CD14-positive monocyte (primary cell): Measurements from ENCODE around the gene EPB41L2. TPM values are rescaled to one million over a fixed set of nuclear protein-coding genes. Genes with fewer than 3 reads are reported as not detected.

Experiments
- DNase-seq, 3 donors: peaks; one replicate each; pipeline ENCODE4 v3.0.0-alpha.2; 2011 to 2022
- H2AFZ ChIP-seq: 2 replicates; pipeline ENCODE4 v1.6.0; 2012; ENCODE audit warnings: mild to moderate bottlenecking, low read depth, low read length, inconsistent platforms; ENCODE audit not compliant: insufficient read depth, poor library complexity, severe bottlenecking
- H3K27ac ChIP-seq, 2 donors: 1 replicate in 1 of 2; 2 replicates in 1 of 2; pipeline ENCODE4 v1.5.1; 2012 to 2013; ENCODE audit warnings: low read length in 2 of 2, control low read depth in 1 of 2, inconsistent platforms in 1 of 2, low read depth in 1 of 2, mild to moderate bottlenecking in 1 of 2
- H3K27me3 ChIP-seq, 2 donors: one replicate each; pipeline versions ENCODE4 v1.6.0 to v1.6.1; 2011 to 2013; ENCODE audit warnings: low read length in 2 of 2; ENCODE audit not compliant: control insufficient read depth in 2 of 2, insufficient read depth in 2 of 2
- H3K36me3 ChIP-seq, 2 donors: replicated peaks in 1 of 2; 1 replicate in 1 of 2; 2 replicates in 1 of 2; pipeline versions ENCODE4 v1.5.1 to v1.6.1; 2012 to 2013; ENCODE audit warnings: low read length in 2 of 2, control low read depth in 1 of 2, inconsistent platforms in 1 of 2, mild to moderate bottlenecking in 1 of 2; ENCODE audit not compliant: insufficient read depth in 2 of 2, control insufficient read depth in 1 of 2
- H3K4me1 ChIP-seq, 2 donors: 1 replicate in 1 of 2; 2 replicates in 1 of 2; pipeline versions ENCODE4 v1.5.1 to v1.6.1; 2012 to 2013; ENCODE audit warnings: low read length in 2 of 2, control low read depth in 1 of 2, inconsistent platforms in 1 of 2, mild to moderate bottlenecking in 1 of 2, moderate library complexity in 1 of 2; ENCODE audit not compliant: insufficient read depth in 2 of 2, control insufficient read depth in 1 of 2
- H3K4me2 ChIP-seq: replicated peaks from 2 replicates; pipeline ENCODE3; 2012; ENCODE audit warnings: low read length, moderate library complexity, mild to moderate bottlenecking; ENCODE audit not compliant: poor library complexity, severe bottlenecking; ENCODE audit errors: extremely low read depth
- H3K4me3 ChIP-seq, 3 experiments: fragments of 200-600 bp in 1 of 3; sonication (generic) in 1 of 3; replicated peaks in 1 of 3; 1 replicate in 2 of 3; 2 replicates in 1 of 3; pipeline ENCODE4 v1.5.1; 2011 to 2013; ENCODE audit warnings: low read length in 3 of 3, mild to moderate bottlenecking in 3 of 3, control low read depth in 2 of 3, low read depth in 2 of 3, inconsistent platforms in 1 of 3, moderate library complexity in 1 of 3
- H3K79me2 ChIP-seq: 2 replicates; pipeline ENCODE4 v1.6.0; 2012; ENCODE audit warnings: mild to moderate bottlenecking, control low read depth, inconsistent platforms, low read length, moderate library complexity; ENCODE audit not compliant: insufficient read depth
- H3K9ac ChIP-seq: 2 replicates; pipeline ENCODE4 v1.6.0; 2017; ENCODE audit warnings: low read length, mild to moderate bottlenecking; ENCODE audit not compliant: insufficient read depth, poor library complexity, severe bottlenecking
- H3K9me3 ChIP-seq, 2 donors: replicated peaks in 1 of 2; 1 replicate in 1 of 2; 2 replicates in 1 of 2; pipeline versions ENCODE4 v1.5.1 to v1.6.1; 2012 to 2013; ENCODE audit warnings: low read length in 2 of 2, control low read depth in 1 of 2; ENCODE audit not compliant: control insufficient read depth in 1 of 2, insufficient read depth in 1 of 2
- H4K20me1 ChIP-seq: 2 replicates; pipeline ENCODE4 v1.6.0; 2012; ENCODE audit warnings: mild to moderate bottlenecking, low read length, control low read depth, moderate library complexity; ENCODE audit not compliant: insufficient read depth
- H3K27ac Mint-ChIP-seq, 7 donors: one replicate each; pipeline ENCODE4 v1.8.0; 2020; ENCODE audit warnings: mild to moderate bottlenecking in 7 of 7, mixed read lengths in 7 of 7, moderate library complexity in 6 of 7, inconsistent platforms in 2 of 7
- H3K27me3 Mint-ChIP-seq, 3 donors: one replicate each; pipeline ENCODE4 v1.8.0; 2021 to 2022; ENCODE audit warnings: low read depth in 3 of 3, mild to moderate bottlenecking in 3 of 3, mixed read lengths in 3 of 3, moderate library complexity in 3 of 3, inconsistent platforms in 1 of 3
- H3K36me3 Mint-ChIP-seq, 2 donors: one replicate each; pipeline ENCODE4 v1.8.0; 2020; ENCODE audit warnings: mixed read lengths in 2 of 2, inconsistent platforms in 1 of 2, mild to moderate bottlenecking in 1 of 2
- H3K4me1 Mint-ChIP-seq: one replicate; pipeline ENCODE4 v1.8.0; 2020; ENCODE audit warnings: mild to moderate bottlenecking, mixed read lengths
- H3K4me3 Mint-ChIP-seq, 2 donors: one replicate each; pipeline ENCODE4 v1.8.0; 2020; ENCODE audit warnings: mild to moderate bottlenecking in 2 of 2, mixed read lengths in 2 of 2, moderate library complexity in 1 of 2
- H3K9me3 Mint-ChIP-seq, 7 donors: one replicate each; pipeline ENCODE4 v1.8.0; 2020 to 2022; ENCODE audit warnings: mixed read lengths in 7 of 7, mild to moderate bottlenecking in 6 of 7, moderate library complexity in 6 of 7, inconsistent platforms in 2 of 7
- WGBS: methylation state at CpG from one replicate; pipeline ENCODE4 v1.1.5; 2013; ENCODE audit warnings: missing lambda C conversion rate; ENCODE audit not compliant: insufficient coverage; 5-methylcytosine and 5-hydroxymethylcytosine counted together
- intact Hi-C, 2 donors: fragments of 100-400 bp; cut with micrococcal nuclease; formaldehyde crosslinking; loops; one replicate each; pipeline versions ENCODE4 v1.15.0 to v1.15.1; 2023
- polyA plus RNA-seq, 3 donors: library from polyadenylated mRNA; depleted of rRNA in 1 of 3; unstranded in 2 of 3; stranded (reverse) in 1 of 3; fragments of 300-500 nt in 2 of 3; fragments of >200 nt in 1 of 3; fragmentation: Illumina TruSeq in 2 of 3; gene quantifications; 1 replicate in 2 of 3; 2 replicates in 1 of 3; pipeline ENCODE4 v1.2.3, GENCODE V29; 2012 to 2021
- TF ChIP-seq, protein P1 (sequence below): fragments of 200-600 bp; IDR thresholded peaks from one replicate; pipeline ENCODE4 v1.8.0; 2022; ENCODE audit warnings: antibody characterized with exemption, mild to moderate bottlenecking

Gene EPB41L2
- polyA plus RNA-seq, 3 donors: 3.4 to 7.2 (median 4.6) TPM

DNA sequence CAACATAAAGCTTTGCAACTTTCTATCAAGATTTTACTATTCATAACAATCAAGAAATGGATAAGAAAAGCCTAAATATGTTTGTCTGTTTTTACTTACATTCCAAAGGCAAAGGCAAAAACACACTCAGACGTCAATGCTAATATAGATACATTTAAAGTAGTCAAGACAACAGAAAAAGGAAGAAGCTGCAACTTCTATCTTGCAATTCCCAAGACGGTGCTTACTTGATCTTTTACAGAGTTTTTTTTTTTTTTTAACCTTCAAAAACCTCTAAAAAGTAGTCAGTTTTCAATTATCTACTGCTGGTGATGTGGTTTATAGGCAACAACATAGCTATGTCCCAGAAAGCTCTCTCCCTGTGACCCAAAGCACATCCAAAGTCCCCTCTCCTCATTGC lies 58.1 kb downstream of the EPB41L2 start:
- H4K20me1 ChIP-seq: no peaks in the 10 kb centered on the region
- Mint-ChIP-seq H3K27me3 (peaks cover 0 to 2% (median 0%) of the 10 kb centered on the region in 3 donors), H3K9me3 (peaks cover 8 to 27% (median 24%) of the 10 kb centered on the region in 7 donors), H3K4me3 (no peak overlapping the region), H3K27ac (no peak overlapping the region), H3K36me3 (peaks cover 1 to 9% of the 10 kb centered on the region in 2 donors), H3K4me1 (no peaks in the 10 kb centered on the region)
- peaks cover 18 to 19% of the 10 kb centered on the region in 2 donors for H3K9me3 ChIP-seq
- WGBS: no CpG with 5 or more reads among the region's 2 CpGs
- H3K4me2 ChIP-seq: no peak overlapping the region
- H3K36me3 ChIP-seq: no peaks in the 10 kb centered on the region
- H3K79me2 ChIP-seq: no peaks in the 10 kb centered on the region
- no peak for DNase-seq
- no peak overlapping the region for H2AFZ ChIP-seq
- TF ChIP-seq, protein P1, sequence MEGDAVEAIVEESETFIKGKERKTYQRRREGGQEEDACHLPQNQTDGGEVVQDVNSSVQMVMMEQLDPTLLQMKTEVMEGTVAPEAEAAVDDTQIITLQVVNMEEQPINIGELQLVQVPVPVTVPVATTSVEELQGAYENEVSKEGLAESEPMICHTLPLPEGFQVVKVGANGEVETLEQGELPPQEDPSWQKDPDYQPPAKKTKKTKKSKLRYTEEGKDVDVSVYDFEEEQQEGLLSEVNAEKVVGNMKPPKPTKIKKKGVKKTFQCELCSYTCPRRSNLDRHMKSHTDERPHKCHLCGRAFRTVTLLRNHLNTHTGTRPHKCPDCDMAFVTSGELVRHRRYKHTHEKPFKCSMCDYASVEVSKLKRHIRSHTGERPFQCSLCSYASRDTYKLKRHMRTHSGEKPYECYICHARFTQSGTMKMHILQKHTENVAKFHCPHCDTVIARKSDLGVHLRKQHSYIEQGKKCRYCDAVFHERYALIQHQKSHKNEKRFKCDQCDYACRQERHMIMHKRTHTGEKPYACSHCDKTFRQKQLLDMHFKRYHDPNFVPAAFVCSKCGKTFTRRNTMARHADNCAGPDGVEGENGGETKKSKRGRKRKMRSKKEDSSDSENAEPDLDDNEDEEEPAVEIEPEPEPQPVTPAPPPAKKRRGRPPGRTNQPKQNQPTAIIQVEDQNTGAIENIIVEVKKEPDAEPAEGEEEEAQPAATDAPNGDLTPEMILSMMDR: no peak
- intact Hi-C loops: no loop called here
- no peaks in the 10 kb centered on the region for H3K4me1 ChIP-seq
- no peak overlapping the region for H3K4me3 ChIP-seq
- H3K9ac ChIP-seq: no peak overlapping the region
- H3K27ac ChIP-seq: no peak overlapping the region
- no peaks in the 10 kb centered on the region for H3K27me3 ChIP-seq

DNA sequence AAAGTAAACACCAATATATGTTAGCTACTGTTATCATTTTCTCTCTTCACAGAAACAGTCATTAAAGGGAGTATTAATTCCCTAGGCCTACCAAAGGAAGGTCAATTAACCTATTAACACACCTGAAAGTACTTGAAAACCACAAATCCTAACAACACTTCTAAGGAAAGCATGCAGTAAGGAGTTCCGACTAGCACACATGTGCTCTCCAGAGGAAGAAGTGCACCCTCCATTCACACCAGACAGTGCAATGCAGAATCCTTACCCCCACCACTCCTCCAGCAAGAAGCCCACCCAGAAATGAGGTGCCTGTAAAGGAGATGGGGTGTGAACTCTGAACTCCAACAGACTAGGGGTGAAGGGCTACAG lies 58.7 kb downstream of the EPB41L2 start:
- H3K79me2 ChIP-seq: no peaks in the 10 kb centered on the region
- no peaks in the 10 kb centered on the region for H4K20me1 ChIP-seq
- intact Hi-C loops: no loop called here
- H2AFZ ChIP-seq: no peak overlapping the region
- WGBS: no CpG with 5 or more reads among the region's 1 CpG
- H3K9me3 ChIP-seq: peaks cover 18 to 19% of the 10 kb centered on the region in 2 donors
- no peak overlapping the region for H3K9ac ChIP-seq
- H3K36me3 ChIP-seq: no peaks in the 10 kb centered on the region
- no peaks in the 10 kb centered on the region for H3K27me3 ChIP-seq
- no peaks in the 10 kb centered on the region for H3K4me1 ChIP-seq
- Mint-ChIP-seq H3K4me3 (no peak overlapping the region), H3K27ac (peak overlapping the region in 1 of 7 donors; percentile 46), H3K36me3 (peaks cover 1 to 9% of the 10 kb centered on the region in 2 donors), H3K4me1 (no peaks in the 10 kb centered on the region), H3K9me3 (peaks cover 8 to 25% (median 21%) of the 10 kb centered on the region in 7 donors), H3K27me3 (peaks cover 0 to under 1% (median 0%) of the 10 kb centered on the region in 3 donors)
- H3K4me3 ChIP-seq: no peak overlapping the region
- TF ChIP-seq, protein P1: no peak
- H3K4me2 ChIP-seq: no peak overlapping the region
- no peak overlapping the region for H3K27ac ChIP-seq
- no peak for DNase-seq
